LNCaP clone FGC (cell line): ENCODE data around the gene PSMB8.

Experiments
- DNase-seq: peaks from one replicate; pipeline ENCODE4 v3.0.0-alpha.2; 2011; ENCODE audit warnings: low read depth
- H3K4me3 ChIP-seq: 2 replicates; pipeline ENCODE4 v1.5.1; 2011; ENCODE audit warnings: mild to moderate bottlenecking, low read depth, low read length, control low read depth
- CTCF ChIP-seq: IDR thresholded peaks from 2 replicates; pipeline ENCODE4 v1.5.1; 2012; ENCODE audit warnings: mild to moderate bottlenecking; ENCODE audit not compliant: control insufficient read depth, insufficient read depth; ENCODE audit errors: extremely low read depth

Gene PSMB8

DNA sequence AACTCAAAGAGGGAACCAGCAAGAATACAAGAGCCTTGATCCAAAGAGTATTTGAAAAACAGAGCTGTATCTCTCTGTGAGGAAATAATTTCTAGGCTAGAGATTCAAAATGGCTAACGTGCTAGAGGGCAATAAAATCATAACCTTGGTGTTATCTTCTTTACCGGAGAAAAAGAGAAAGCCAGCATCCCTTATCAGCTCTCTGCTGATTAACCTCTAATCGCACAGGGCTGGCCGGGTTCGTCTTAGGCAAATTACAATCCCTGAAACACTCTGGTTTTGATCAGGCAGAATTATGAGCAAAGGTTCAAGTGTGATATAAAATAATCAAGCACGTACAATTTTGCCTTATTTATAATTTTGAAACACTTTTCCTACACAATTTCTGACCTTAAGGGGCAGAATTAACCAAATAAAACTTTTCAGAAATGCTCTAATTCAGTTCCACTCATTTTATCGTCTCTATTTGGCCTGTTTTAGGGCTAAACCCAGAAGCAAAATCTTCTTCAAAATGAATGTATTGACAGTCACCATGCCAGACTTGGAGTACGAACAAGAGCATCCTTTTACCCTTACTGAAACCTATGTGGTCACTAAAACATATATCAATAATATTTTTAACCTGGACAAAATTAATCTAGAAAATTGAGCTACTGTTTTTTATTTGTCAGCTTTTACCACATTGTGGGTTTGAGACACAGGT lies 23.9 kb upstream of the PSMB8 start:
- TF ChIP-seq CTCF = no peak
- DNase-seq = no peak
- H3K4me3 ChIP-seq = no peak overlapping the region

- TF ChIP-seq CTCF = no peak
- no peak for DNase-seq
- H3K4me3 ChIP-seq = no peak overlapping the region
Observed at GRCh38 chr6:32867022-32867477, 23.2 kb upstream of the PSMB8 start.

- no peak for TF ChIP-seq CTCF
- no peak overlapping the region for H3K4me3 ChIP-seq
- no peak for DNase-seq
Observed at GRCh38 chr6:32865724-32866443, 22.0 kb upstream of the PSMB8 start.

- no peak overlapping the region for H3K4me3 ChIP-seq
- DNase-seq = no peak
- no peak for TF ChIP-seq CTCF
Observed at GRCh38 chr6:32862725-32863124, 18.9 kb upstream of the PSMB8 start.

DNA sequence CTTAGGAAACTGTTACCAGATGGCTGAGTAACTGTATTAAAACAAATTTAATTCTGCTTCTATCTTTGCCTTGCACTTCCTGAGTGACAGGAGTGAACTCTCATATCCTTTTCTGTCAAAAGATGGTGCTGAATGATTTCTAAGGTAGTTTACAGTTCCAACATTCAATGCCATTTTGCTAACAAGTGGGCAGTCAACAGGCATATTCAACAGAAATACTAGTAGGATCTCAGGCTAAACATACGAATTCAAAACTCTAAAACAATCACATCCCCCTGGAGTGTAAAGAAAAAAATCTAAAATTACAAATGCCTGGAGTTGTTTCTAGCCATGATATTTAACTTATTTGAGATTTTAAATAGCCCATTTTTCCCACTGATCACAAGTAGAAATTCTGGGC lies 16.8 kb upstream of the PSMB8 start:
- no peak overlapping the region for H3K4me3 ChIP-seq
- TF ChIP-seq CTCF = no peak
- DNase-seq = no peak

GRCh38 chr6:32858194-32858593 lies 14.3 kb upstream of the PSMB8 start:
- no peak for DNase-seq
- TF ChIP-seq CTCF = no peak
- H3K4me3 ChIP-seq = no peak overlapping the region
